ENCODE measurements around the gene COL6A3. TPM values are rescaled to one million over a fixed set of nuclear protein-coding genes. Genes with fewer than 3 reads are reported as not detected.

COL6A3 gene
- total and polyA plus RNA-seq, 2 experiments from 2014 or later, result 1.3 to 4.1 TPM

- Histone ChIP-seq H3K27me3 (no peaks in the 10 kb centered on the region), H3K36me3 (no peaks in the 10 kb centered on the region), H3K27ac (no peak overlapping the region), H3K9me3 (ENCODE audit: low read depth) (no peaks in the 10 kb centered on the region), H3K4me1 (ENCODE audit: low read depth) (no peaks in the 10 kb centered on the region), H3K4me3 (no peak overlapping the region)
- peak in 1 of 2 donors; percentile 33 for DNase-seq (ENCODE audit: low read depth in 1 of 2, low spot score in 1 of 2)
- no peak for TF ChIP-seq CTCF (IDR thresholded peaks at IDR 0.05; ENCODE audit: low read depth, low read length)
Measured at GRCh38 chr2:237341872-237342271, 72.1 kb downstream of the COL6A3 start.

GRCh38 chr2:237337586-237337985, 76.4 kb downstream of the COL6A3 start:
- Histone ChIP-seq H3K27ac (no peak overlapping the region), H3K4me3 (no peak overlapping the region), H3K27me3 (no peaks in the 10 kb centered on the region), H3K9me3 (ENCODE audit: low read depth) (no peaks in the 10 kb centered on the region), H3K4me1 (ENCODE audit: low read depth) (no peaks in the 10 kb centered on the region), H3K36me3 (no peaks in the 10 kb centered on the region)
- no peak for TF ChIP-seq CTCF (IDR thresholded peaks at IDR 0.05; ENCODE audit: low read depth, low read length)
- no peak for DNase-seq (ENCODE audit: low read depth in 1 of 2, low spot score in 1 of 2)

GRCh38 chr2:237336131-237336530, 77.8 kb downstream of the COL6A3 start:
- Histone ChIP-seq H3K36me3 (no peaks in the 10 kb centered on the region), H3K4me3 (no peak overlapping the region), H3K27me3 (no peaks in the 10 kb centered on the region), H3K4me1 (ENCODE audit: low read depth) (no peaks in the 10 kb centered on the region), H3K27ac (no peak overlapping the region), H3K9me3 (ENCODE audit: low read depth) (no peaks in the 10 kb centered on the region)
- no peak for TF ChIP-seq CTCF (IDR thresholded peaks at IDR 0.05; ENCODE audit: low read depth, low read length)
- DNase-seq (ENCODE audit: low read depth in 1 of 2, low spot score in 1 of 2), result no peak

- no peak for DNase-seq (ENCODE audit: low read depth in 1 of 2, low spot score in 1 of 2)
- Histone ChIP-seq H3K27me3 (no peaks in the 10 kb centered on the region), H3K36me3 (no peaks in the 10 kb centered on the region), H3K9me3 (ENCODE audit: low read depth) (no peaks in the 10 kb centered on the region), H3K27ac (no peak overlapping the region), H3K4me3 (no peak overlapping the region), H3K4me1 (ENCODE audit: low read depth) (no peaks in the 10 kb centered on the region)
- no peak for TF ChIP-seq CTCF (IDR thresholded peaks at IDR 0.05; ENCODE audit: low read depth, low read length)
Measured at GRCh38 chr2:237333748-237334147, 80.2 kb downstream of the COL6A3 start.

GRCh38 chr2:237330541-237330940, 83.4 kb downstream of the COL6A3 start:
- H3K27me3 ChIP-seq, result no peaks in the 10 kb centered on the region
- no peaks in the 10 kb centered on the region for H3K9me3 ChIP-seq (ENCODE audit: low read depth)
- H3K27ac ChIP-seq, result no peak overlapping the region
- peak in 1 of 2 donors; percentile 4 for DNase-seq (ENCODE audit: low read depth in 1 of 2, low spot score in 1 of 2)
- H3K4me3 ChIP-seq, result no peak overlapping the region
- no peaks in the 10 kb centered on the region for H3K36me3 ChIP-seq
- TF ChIP-seq CTCF (IDR thresholded peaks at IDR 0.05; ENCODE audit: low read depth, low read length), result no peak
- H3K4me1 ChIP-seq (ENCODE audit: low read depth), result no peaks in the 10 kb centered on the region
